GM12892 (cell line): ENCODE measurements around the gene BICRA.
"Not testable (repeated sequence)": the region's sequence is repeated elsewhere in the genome, so short reads cannot be mapped to it uniquely, and the experiment has no call there.

Experiments used
- DNase-seq: peaks from one replicate; pipeline ENCODE4 v3.0.0; 2011; ENCODE audit not compliant: insufficient read length
- FAIRE-seq: peaks from 2 replicates; lab custom pipeline; 2011; peaks lifted over from hg19 to GRCh38; lab: Jason Lieb, UNC
- POLR2A ChIP-seq: IDR thresholded peaks from 2 replicates; pipeline ENCODE4 v1.6.1; 2011; ENCODE audit warnings: low read depth, low read length, control low read depth
- POLR2AphosphoS5 ChIP-seq: IDR thresholded peaks from 2 replicates; pipeline ENCODE4 v1.6.1; 2011; ENCODE audit warnings: low read depth, low read length, control low read depth
- TAF1 ChIP-seq: IDR thresholded peaks from 2 replicates; pipeline ENCODE4 v1.6.1; 2011; ENCODE audit warnings: low read depth, mild to moderate bottlenecking, control low read depth, low read length, borderline replicate concordance

The BICRA gene

DNA sequence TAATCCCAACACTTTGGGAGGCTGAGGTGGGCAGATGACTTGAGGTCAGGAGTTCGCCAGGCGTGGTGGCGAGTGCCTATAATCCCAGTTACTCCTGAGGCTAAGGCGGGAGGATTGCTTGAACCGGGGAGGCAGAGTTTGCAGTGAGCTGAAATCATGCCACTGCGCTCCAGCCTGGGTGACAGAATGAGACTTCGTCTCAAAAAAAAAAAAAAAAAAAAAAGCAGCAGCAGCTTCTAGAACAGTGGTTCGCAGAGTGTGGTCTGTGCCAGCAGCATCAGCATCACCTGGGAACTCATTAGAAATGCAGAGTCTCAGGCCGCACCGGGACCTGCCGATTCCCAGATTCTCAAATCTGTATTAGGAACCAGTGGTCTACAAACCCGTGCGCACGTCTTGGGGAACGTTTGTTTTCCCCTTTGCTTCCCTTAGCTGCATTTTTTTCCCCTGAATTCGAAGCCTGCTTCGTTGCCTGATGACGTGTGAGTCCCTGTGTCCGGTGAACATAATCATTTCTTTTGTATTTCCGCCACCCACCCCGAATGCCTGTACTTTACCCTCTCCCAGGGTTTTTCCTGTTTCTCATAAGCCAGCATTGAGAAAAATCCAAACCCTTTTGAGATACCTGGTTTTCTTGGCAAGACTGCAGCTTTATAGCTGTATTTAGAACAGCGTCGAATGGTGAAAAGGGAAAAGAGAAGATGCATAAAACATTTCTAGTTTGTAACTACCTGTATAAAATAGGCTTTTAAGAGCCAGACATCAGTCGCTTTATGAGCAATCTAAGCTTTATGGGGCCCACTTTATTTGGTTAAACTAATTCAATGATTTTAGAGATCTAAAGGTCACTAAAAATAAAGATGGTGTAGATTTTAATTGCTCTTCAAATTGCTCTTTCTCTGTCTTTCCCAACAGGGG lies 49.8 kb downstream of the BICRA start:
- FAIRE-seq, result no peak
- DNase-seq, result no peak
- TF ChIP-seq POLR2A (no peak), TAF1 (no peak), POLR2AphosphoS5 (no peak)

DNA sequence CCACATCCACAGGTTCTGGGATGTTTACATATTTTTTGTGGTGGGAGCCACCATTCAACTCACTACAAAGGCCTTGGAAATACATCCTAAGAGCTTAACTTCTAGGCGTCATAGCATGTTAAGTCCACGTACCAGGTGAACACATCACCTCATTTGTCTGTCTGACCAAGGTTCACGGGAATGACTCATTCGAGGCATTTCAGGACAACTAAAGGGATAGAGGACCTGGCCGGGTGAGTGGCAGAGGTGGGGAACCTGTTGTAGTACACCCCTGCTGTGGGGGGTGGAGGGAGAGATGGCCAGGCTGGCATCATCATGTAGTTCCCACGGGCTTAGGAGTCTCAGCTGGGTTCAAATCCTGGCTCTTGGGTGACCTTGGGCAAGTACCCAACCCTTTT lies 51.5 kb downstream of the BICRA start:
- DNase-seq (no peak), FAIRE-seq (no peak)
- TF ChIP-seq POLR2AphosphoS5 (no peak), POLR2A (no peak), TAF1 (no peak)

DNA sequence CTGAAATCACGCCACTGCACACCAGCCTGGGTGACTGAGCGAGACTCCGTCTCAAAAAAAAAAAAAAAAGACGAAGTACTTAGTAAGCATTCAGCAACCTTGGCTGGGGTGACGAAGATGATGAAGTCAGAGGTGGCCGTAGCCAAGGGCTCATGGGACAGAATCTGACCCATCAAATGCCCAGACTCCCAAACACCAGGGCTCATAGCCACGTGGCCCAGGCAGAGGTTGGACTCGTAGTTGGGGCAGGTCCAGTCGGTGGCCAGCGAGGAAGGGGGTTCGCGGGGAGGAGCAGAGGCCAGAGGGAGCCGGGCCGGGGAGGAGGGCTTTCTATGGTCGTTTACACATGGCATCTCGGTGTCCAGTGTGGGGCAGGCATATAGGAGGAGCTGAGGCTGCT lies 52.2 kb downstream of the BICRA start:
- no peak for TF ChIP-seq POLR2AphosphoS5
- no peak for TF ChIP-seq POLR2A
- TF ChIP-seq TAF1, result no peak
- FAIRE-seq (no peak), DNase-seq (no peak)

DNA sequence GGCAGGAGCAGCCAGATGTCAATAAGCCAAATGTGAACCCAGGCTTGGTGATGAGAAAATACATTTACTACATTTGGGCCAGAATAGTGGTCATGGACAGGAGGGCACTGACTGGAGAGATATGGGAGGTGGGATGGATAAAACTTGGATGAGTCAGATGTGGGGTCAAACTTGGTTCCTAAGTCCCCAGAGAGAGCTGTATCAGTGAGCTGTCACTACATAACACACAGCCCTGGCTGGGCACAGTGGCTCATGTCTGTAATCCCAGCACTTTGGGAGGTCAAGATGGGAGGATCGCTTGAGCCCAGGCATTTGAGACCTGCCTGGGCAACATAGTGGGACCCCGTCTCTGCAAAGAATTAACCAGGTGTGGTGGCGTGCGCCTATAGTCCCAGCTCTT lies 52.7 kb downstream of the BICRA start:
- FAIRE-seq, result no peak
- no peak for TF ChIP-seq POLR2A
- TF ChIP-seq TAF1, result no peak
- no peak for TF ChIP-seq POLR2AphosphoS5
- DNase-seq, result no peak

DNA sequence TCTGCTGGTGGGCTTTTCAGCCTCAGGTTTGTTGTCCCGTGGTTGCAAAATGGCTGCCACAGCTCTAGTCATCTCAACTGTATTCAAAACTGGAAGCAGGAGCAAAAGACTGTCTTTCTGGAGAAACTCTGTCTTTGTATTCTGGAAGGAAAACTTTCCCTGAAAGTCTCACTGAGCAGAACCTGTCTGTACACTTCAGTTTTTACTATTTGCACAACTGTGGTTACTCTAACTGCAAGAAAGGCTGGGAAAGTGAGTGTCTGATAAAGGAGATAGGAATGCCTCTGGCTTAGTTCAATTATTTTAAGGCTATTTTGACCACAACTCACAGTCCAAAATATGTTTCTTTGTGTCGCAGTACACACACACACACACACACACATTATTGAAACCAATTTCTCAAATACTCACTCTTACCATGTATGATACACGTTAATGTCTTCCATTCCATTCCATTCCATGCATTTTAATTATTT lies 54.5 kb downstream of the BICRA start:
- DNase-seq (no peak), FAIRE-seq (no peak)
- TF ChIP-seq TAF1 (no peak), POLR2A (no peak), POLR2AphosphoS5 (no peak)

DNA sequence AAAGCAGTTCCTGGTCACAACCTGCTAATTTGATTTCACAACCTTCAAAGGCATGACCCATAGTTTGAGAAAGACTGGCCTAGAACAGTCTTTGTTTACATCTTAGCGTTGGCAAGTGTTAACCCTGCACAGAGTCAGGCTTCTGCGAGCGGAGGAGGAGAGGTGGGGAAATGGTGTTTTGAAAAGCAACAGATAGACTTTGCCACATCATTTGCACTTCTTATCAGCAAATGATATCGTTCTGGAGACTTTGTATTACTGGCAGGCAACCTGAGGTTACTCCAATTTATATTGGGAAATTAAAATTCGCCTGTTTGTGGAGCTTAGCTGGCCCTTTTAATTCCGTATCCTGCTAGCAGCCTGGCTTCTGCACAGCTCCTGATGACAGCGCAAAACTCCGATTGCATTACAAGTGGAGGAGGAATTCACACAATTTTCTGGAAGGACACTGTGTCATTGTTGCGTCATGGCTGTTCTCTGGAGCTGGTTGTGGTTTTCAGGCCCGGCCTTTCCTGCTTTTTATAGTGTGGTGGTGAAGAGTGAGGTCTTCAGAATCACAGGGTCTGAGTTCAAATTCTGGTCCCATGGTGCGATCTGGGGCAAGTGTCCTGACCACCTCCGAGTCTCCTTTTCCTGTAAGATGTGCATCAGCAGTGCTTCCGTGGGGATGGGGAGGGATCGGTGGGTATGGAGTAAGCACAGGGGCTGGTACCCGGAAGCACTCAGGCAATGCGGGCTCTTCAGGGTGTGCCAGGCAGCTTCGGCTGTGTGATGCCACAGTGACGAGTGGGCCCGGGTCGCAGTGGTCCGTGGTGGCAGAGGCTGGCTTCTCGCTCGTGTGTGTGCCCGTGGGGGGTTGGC lies 55.2 kb downstream of the BICRA start:
- no peak for FAIRE-seq

DNA sequence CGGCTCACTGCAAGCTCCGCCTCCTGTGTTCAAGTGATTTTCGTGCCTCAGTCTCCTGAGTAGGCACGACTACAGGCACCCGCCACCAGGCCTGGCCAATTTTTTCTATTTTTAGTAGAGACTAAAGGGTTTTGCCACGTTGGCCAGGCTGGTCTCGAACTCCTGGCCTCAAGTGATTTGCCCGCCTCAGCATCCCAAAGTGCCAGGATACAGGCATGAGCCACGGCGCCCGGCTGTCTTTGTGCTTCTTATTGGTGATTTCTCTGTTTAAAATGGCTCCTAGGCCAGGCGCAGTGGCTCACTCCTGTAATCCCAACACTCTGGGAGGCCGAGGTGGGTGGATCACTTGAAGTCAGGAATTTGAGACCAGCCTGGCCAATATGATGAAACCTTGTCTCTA lies 59.6 kb downstream of the BICRA start:
- FAIRE-seq, DNase-seq: not testable (repeated sequence)

More for the DNA sequence above, 55.2 kb downstream of the BICRA start:
- no peak for DNase-seq
- no peak for TF ChIP-seq POLR2AphosphoS5
- TF ChIP-seq TAF1, result no peak
- TF ChIP-seq POLR2A, result no peak

DNA sequence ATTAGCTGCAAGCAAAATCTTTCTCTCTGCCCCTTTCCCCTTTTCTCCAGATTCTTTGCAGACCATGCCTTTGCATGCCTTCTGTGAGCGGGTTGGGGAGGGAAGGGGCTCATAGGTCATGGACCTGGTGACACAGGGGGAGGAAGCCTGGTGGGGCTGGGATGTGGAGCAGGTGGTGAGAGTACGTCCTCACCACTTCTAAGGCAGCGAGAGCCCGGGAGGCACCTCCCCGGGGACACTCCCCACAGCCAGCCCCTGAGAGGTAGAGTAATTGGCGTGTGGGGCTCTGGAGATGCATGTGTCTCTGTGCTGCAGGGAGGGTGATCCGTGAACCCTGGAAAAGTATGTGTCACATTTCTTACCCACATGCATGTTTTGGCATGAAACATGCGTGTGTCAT lies 61.8 kb downstream of the BICRA start:
- DNase-seq, result no peak
- FAIRE-seq, result no peak
- TF ChIP-seq POLR2AphosphoS5, result no peak
- no peak for TF ChIP-seq POLR2A
- no peak for TF ChIP-seq TAF1

DNA sequence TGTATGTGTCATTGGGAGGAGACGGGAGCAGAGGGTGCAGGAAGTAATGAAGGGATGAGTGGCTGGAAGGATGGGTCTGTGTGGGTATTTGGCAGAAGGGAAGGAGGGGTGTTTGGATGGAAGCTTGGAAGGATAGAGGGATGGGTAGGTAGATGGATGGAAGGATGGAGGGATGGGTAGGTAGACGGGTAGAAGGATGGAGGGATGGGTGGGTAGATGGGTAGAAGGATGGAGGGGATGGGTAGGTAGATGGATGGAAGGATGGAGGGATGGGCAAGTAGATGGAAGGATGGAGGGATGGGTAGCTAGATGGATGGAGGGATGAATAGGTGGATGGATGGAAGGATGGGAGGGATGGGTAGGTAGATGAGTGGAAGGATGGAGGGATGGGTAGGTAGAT lies 62.6 kb downstream of the BICRA start:
- TF ChIP-seq POLR2AphosphoS5 (no peak), TAF1 (no peak), POLR2A (no peak)
- DNase-seq, result no peak
- no peak for FAIRE-seq

DNA sequence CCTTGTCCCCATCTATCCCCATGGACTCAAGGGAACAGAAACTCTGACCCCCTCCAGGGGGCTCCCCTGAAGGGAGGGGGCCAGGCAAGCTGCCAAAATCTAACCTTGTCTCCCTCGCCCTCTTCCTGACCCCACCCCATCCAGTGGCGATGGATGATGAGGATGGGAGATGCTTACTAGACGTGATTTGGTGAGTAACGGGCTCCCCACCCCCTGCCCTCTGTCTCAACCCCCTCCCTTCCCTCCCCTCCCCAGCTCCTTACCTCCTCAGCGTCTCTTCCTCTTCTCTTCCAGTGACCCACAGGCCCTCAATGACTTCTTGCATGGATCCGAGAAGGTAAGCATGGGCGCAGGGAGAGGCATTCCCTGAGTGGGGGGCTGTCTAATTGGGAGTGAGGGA lies 64.5 kb downstream of the BICRA start:
- no peak for DNase-seq
- FAIRE-seq, result no peak
- TF ChIP-seq POLR2A, result no peak
- no peak for TF ChIP-seq POLR2AphosphoS5
- no peak for TF ChIP-seq TAF1

DNA sequence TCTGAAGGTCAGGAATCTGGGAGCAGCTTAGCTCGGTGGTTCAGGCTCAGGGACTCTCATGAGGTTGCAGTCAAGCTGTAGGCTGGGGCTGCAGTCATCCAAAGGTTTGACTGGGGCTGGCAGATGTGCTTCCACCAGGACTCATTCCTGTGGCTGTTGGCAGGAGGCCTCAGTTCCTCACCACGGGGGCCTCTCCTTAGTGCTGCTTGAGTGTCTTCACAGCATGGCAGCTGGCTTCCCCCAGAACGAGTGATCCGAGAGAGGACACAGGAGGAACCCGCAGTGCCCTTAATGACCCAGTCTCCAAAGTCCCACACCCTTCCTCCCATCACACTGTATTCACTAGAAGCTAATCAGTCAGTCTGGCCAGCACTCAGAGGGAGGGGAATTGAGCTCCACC lies 65.6 kb downstream of the BICRA start:
- no peak for TF ChIP-seq POLR2A
- no peak for TF ChIP-seq POLR2AphosphoS5
- TF ChIP-seq TAF1, result no peak
- no peak for FAIRE-seq
- no peak for DNase-seq
